Caco-2 (cell line): ENCODE measurements around the gene EXOC3. TPM values are rescaled to one million over a fixed set of nuclear protein-coding genes. Genes with fewer than 3 reads are reported as not detected.

Experiments used
- BruUV-seq: library from RNA; stranded (reverse); fragments of 400-500 nt; replicated peaks from 2 replicates; lab custom pipeline; 2021; lab: Mats Ljungman, UMichigan
- CTCF ChIA-PET: fragments of 300-600 bp; sonication (Branson Sonifier 250); formaldehyde crosslinking; loops from one replicate; lab custom pipeline; 2022; ENCODE audit warnings: antibody characterized with exemption; lab: Charles Lee
- POLR2A ChIA-PET: fragments of 300-600 bp; sonication (Branson Sonifier 250); formaldehyde crosslinking; loops from one replicate; lab custom pipeline; 2022; ENCODE audit warnings: antibody characterized with exemption; lab: Charles Lee
- DNase-seq, 2 experiments: peaks; one replicate each; pipeline versions ENCODE4 v3.0.0 to v3.0.0-alpha.2; 2020 to 2022
- H3K27me3 ChIP-seq: replicated peaks from 2 replicates; pipeline ENCODE4 v1.6.0; 2011; ENCODE audit warnings: low read length; ENCODE audit not compliant: control insufficient read depth, insufficient read depth
- H3K36me3 ChIP-seq: 2 replicates; pipeline ENCODE4 v1.5.1; 2011; ENCODE audit warnings: low read length; ENCODE audit not compliant: control insufficient read depth, insufficient read depth
- H3K4me1 ChIP-seq: fragments of 250-450 bp; sonication (Bioruptor Pico); 2 replicates; pipeline ENCODE4 v1.5.1; 2020; ENCODE audit warnings: mild to moderate bottlenecking
- H3K4me3 ChIP-seq: 2 replicates; pipeline ENCODE4 v1.5.1; 2011; ENCODE audit warnings: low read depth, mild to moderate bottlenecking, control low read depth, low read length
- H3K9me3 ChIP-seq: fragments of 250-450 bp; sonication (Bioruptor Pico); 2 replicates; pipeline ENCODE4 v1.5.1; 2020; ENCODE audit warnings: mild to moderate bottlenecking, moderate library complexity
- H3K27ac Mint-ChIP-seq: one replicate; pipeline ENCODE4 v1.8.0; 2022; ENCODE audit warnings: mixed read lengths; ENCODE audit not compliant: unreplicated experiment
- H3K27me3 Mint-ChIP-seq: one replicate; pipeline ENCODE4 v1.8.0; 2022; ENCODE audit warnings: mixed read lengths; ENCODE audit not compliant: insufficient read depth, unreplicated experiment
- H3K36me3 Mint-ChIP-seq: one replicate; pipeline ENCODE4 v1.8.0; 2022; ENCODE audit warnings: mild to moderate bottlenecking, mixed read lengths; ENCODE audit not compliant: insufficient read depth, unreplicated experiment
- H3K4me1 Mint-ChIP-seq: one replicate; pipeline ENCODE4 v1.8.0; 2022; ENCODE audit warnings: low read depth, mixed read lengths; ENCODE audit not compliant: unreplicated experiment
- H3K4me3 Mint-ChIP-seq: one replicate; pipeline ENCODE4 v1.8.0; 2022; ENCODE audit warnings: mild to moderate bottlenecking, moderate library complexity, mixed read lengths; ENCODE audit not compliant: unreplicated experiment
- H3K9me3 Mint-ChIP-seq: one replicate; pipeline ENCODE4 v1.8.0; 2022; ENCODE audit warnings: mixed read lengths; ENCODE audit not compliant: unreplicated experiment
- CTCF ChIP-seq, 2 experiments: fragments of 200-600 bp in 1 of 2; IDR thresholded peaks; 1 replicate in 1 of 2; 2 replicates in 1 of 2; pipeline versions ENCODE4 v1.5.1 to v1.8.0; 2011 to 2022; ENCODE audit warnings: antibody characterized with exemption in 1 of 2, control low read depth in 1 of 2, inconsistent platforms in 1 of 2, low read depth in 1 of 2, low read length in 1 of 2, mild to moderate bottlenecking in 1 of 2, moderate library complexity in 1 of 2; ENCODE audit not compliant: insufficient read depth in 1 of 2, severe bottlenecking in 1 of 2, unreplicated experiment in 1 of 2
- intact Hi-C: fragments of 100-400 bp; cut with micrococcal nuclease; formaldehyde crosslinking; loops from one replicate; pipeline ENCODE4 v1.10.0; 2022; ENCODE audit not compliant: unreplicated experiment
- total RNA-seq: library from RNA; stranded (reverse); gene quantifications from 2 replicates; pipeline ENCODE4 v1.2.3, GENCODE V29; 2022

Gene EXOC3
- total RNA-seq, 1 experiment from 2014 or later: 44.5 TPM

GRCh38 chr5:465591-466403, 22.8 kb downstream of the EXOC3 start:
- H3K4me1 Mint-ChIP-seq: no peaks in the 10 kb centered on the region
- H3K36me3 ChIP-seq: peaks cover 4% of the 10 kb centered on the region; the same call in 1 of the 2 replicates
- no peaks in the 10 kb centered on the region for H3K27me3 Mint-ChIP-seq
- no peaks in the 10 kb centered on the region for H3K9me3 ChIP-seq
- CTCF ChIA-PET: no interaction called here
- POLR2A ChIA-PET: no interaction called here
- BruUV-seq: no TSS peak
- no peaks in the 10 kb centered on the region for H3K27me3 ChIP-seq
- H3K4me1 ChIP-seq: no peaks in the 10 kb centered on the region
- intact Hi-C loops: no loop called here
- H3K9me3 Mint-ChIP-seq: no peaks in the 10 kb centered on the region
- H3K4me3 Mint-ChIP-seq: no peak overlapping the region
- no peak for DNase-seq
- H3K4me3 ChIP-seq: no peak overlapping the region
- no peak overlapping the region for H3K27ac Mint-ChIP-seq
- H3K36me3 Mint-ChIP-seq: peaks cover 36% of the 10 kb centered on the region
- no peak for TF ChIP-seq CTCF (IDR thresholded peaks at IDR 0.05; ENCODE audit: insufficient read depth in 1 of 2, low read depth in 1 of 2, low read length in 1 of 2, severe bottlenecking in 1 of 2, unreplicated experiment in 1 of 2)

- Mint-ChIP-seq H3K27me3 (no peaks in the 10 kb centered on the region), H3K9me3 (no peaks in the 10 kb centered on the region), H3K4me3 (no peak overlapping the region), H3K27ac (no peak overlapping the region), H3K4me1 (no peaks in the 10 kb centered on the region), H3K36me3 (peaks cover 39% of the 10 kb centered on the region)
- no peaks in the 10 kb centered on the region for H3K4me1 ChIP-seq
- no peaks in the 10 kb centered on the region for H3K27me3 ChIP-seq
- ChIA-PET POLR2A (no interaction called here), CTCF (no interaction called here)
- peaks cover 3% of the 10 kb centered on the region; the same call in 1 of the 2 replicates for H3K36me3 ChIP-seq
- no TSS peak for BruUV-seq
- no peak overlapping the region for H3K4me3 ChIP-seq
- intact Hi-C loops: no loop called here
- no peaks in the 10 kb centered on the region for H3K9me3 ChIP-seq
- TF ChIP-seq CTCF (IDR thresholded peaks at IDR 0.05; ENCODE audit: insufficient read depth in 1 of 2, low read depth in 1 of 2, low read length in 1 of 2, severe bottlenecking in 1 of 2, unreplicated experiment in 1 of 2): no peak
- DNase-seq: no peak
Observed at GRCh38 chr5:466661-467310, 23.8 kb downstream of the EXOC3 start.

- no peaks in the 10 kb centered on the region for H3K27me3 Mint-ChIP-seq
- no peaks in the 10 kb centered on the region for H3K4me1 Mint-ChIP-seq
- H3K4me3 Mint-ChIP-seq: no peak overlapping the region
- no peaks in the 10 kb centered on the region for H3K36me3 ChIP-seq
- no peaks in the 10 kb centered on the region for H3K9me3 Mint-ChIP-seq
- DNase-seq: no peak
- CTCF ChIA-PET: no interaction called here
- no peaks in the 10 kb centered on the region for H3K9me3 ChIP-seq
- intact Hi-C loops: no loop called here
- no peak overlapping the region for H3K27ac Mint-ChIP-seq
- H3K4me3 ChIP-seq: no peak overlapping the region
- POLR2A ChIA-PET: no interaction called here
- BruUV-seq: no TSS peak
- no peaks in the 10 kb centered on the region for H3K27me3 ChIP-seq
- H3K36me3 Mint-ChIP-seq: peaks cover 28% of the 10 kb centered on the region
- no peaks in the 10 kb centered on the region for H3K4me1 ChIP-seq
- TF ChIP-seq CTCF (IDR thresholded peaks at IDR 0.05; ENCODE audit: insufficient read depth in 1 of 2, low read depth in 1 of 2, low read length in 1 of 2, severe bottlenecking in 1 of 2, unreplicated experiment in 1 of 2): no peak
Observed at GRCh38 chr5:468401-468800, 25.4 kb downstream of the EXOC3 start.
